HEK293 (cell line): ENCODE results near the gene FOXP1.
A peak's percentile ranks its signal among the peaks of the same experiment; 100 is the strongest.

Experiments
- CTCF ChIA-PET: fragments of 350-600 bp; formaldehyde crosslinking; extraction: SDS; loops from one replicate; lab custom pipeline; 2021; ENCODE audit warnings: antibody characterized with exemption; lab: Yijun Ruan, JAX
- POLR2A ChIA-PET: fragments of 300-600 bp; formaldehyde crosslinking; extraction: SDS; loops from one replicate; lab custom pipeline; 2020; ENCODE audit warnings: antibody characterized with exemption, inconsistent platforms; lab: Yijun Ruan, JAX
- H3K27ac ChIP-seq: fragments of 200-500 bp; sonication (Bioruptor generic); 2 replicates; pipeline ENCODE4 v1.5.1; 2014; ENCODE audit warnings: low read depth, low read length, control low read depth, inconsistent platforms; ENCODE audit errors: extremely low read depth
- H3K36me3 ChIP-seq, 2 experiments: fragments of 200-500 bp in 1 of 2; sonication (Bioruptor generic) in 1 of 2; 1 replicate in 1 of 2; 2 replicates in 1 of 2; pipeline ENCODE4 v1.5.1; 2014 to 2017; ENCODE audit warnings: inconsistent platforms in 2 of 2, low read length in 2 of 2; ENCODE audit not compliant: control insufficient read depth in 2 of 2, insufficient read depth in 1 of 2
- H3K4me1 ChIP-seq: fragments of 200-500 bp; sonication (Bioruptor generic); 2 replicates; pipeline ENCODE4 v1.5.1; 2014; ENCODE audit warnings: mild to moderate bottlenecking, low read length, inconsistent platforms; ENCODE audit not compliant: control insufficient read depth, insufficient read depth
- H3K4me3 ChIP-seq: 2 replicates; pipeline ENCODE4 v1.5.1; 2011; ENCODE audit warnings: low read depth, mild to moderate bottlenecking, control low read depth, low read length, moderate library complexity
- H3K9me3 ChIP-seq: fragments of 200-500 bp; sonication (Bioruptor generic); 2 replicates; pipeline ENCODE4 v1.5.1; 2014; ENCODE audit warnings: low read depth, low read length, inconsistent platforms; ENCODE audit not compliant: control insufficient read depth, insufficient read depth
- BCL11A ChIP-seq: fragments of 450-650 bp; formaldehyde crosslinking; IDR thresholded peaks from 2 replicates; pipeline ENCODE4 v1.5.1; 2016; ENCODE audit warnings: low read depth, missing biosample characterization, missing genetic modification characterization
- BCL11B ChIP-seq: fragments of 450-650 bp; formaldehyde crosslinking; IDR thresholded peaks from 2 replicates; pipeline ENCODE4 v1.5.1; 2016; ENCODE audit warnings: low read depth, missing biosample characterization, missing genetic modification characterization
- MYNN ChIP-seq: fragments of 450-650 bp; formaldehyde crosslinking; IDR thresholded peaks from 2 replicates; pipeline ENCODE4 v1.5.1; 2016; ENCODE audit warnings: missing biosample characterization, missing genetic modification characterization, borderline replicate concordance
- REPIN1 ChIP-seq: fragments of 450-650 bp; formaldehyde crosslinking; IDR thresholded peaks from 2 replicates; pipeline ENCODE4 v1.5.1; 2017; ENCODE audit warnings: missing biosample characterization, missing genetic modification characterization, low read depth
- SP2 ChIP-seq: fragments of 450-650 bp; formaldehyde crosslinking; IDR thresholded peaks from 2 replicates; pipeline ENCODE4 v1.5.1; 2016; ENCODE audit warnings: missing biosample characterization, missing genetic modification characterization
- SP7 ChIP-seq: fragments of 450-650 bp; formaldehyde crosslinking; IDR thresholded peaks from 2 replicates; pipeline ENCODE4 v1.5.1; 2016; ENCODE audit warnings: missing biosample characterization, missing genetic modification characterization
- TCF7L2 ChIP-seq: IDR thresholded peaks from 2 replicates; pipeline ENCODE4 v1.6.1; 2011; ENCODE audit warnings: low read depth, mild to moderate bottlenecking, inconsistent platforms, low read length, moderate library complexity, borderline replicate concordance
- ZNF24 ChIP-seq: fragments of 450-650 bp; formaldehyde crosslinking; IDR thresholded peaks from 2 replicates; pipeline ENCODE4 v1.5.1; 2016; ENCODE audit warnings: missing biosample characterization, missing genetic modification characterization
- ZNF404 ChIP-seq: fragments of 450-650 bp; formaldehyde crosslinking; IDR thresholded peaks from 2 replicates; pipeline ENCODE4 v1.5.1; 2017; ENCODE audit warnings: missing biosample characterization, missing genetic modification characterization
- ZNF558 ChIP-seq: fragments of 450-650 bp; formaldehyde crosslinking; IDR thresholded peaks from 2 replicates; pipeline ENCODE4 v1.5.1; 2016; ENCODE audit warnings: missing biosample characterization, missing genetic modification characterization
- ZNF560 ChIP-seq: fragments of 450-650 bp; formaldehyde crosslinking; IDR thresholded peaks from 2 replicates; pipeline ENCODE4 v1.5.1; 2017; ENCODE audit warnings: missing biosample characterization, missing genetic modification characterization, borderline replicate concordance
- ZNF629 ChIP-seq: fragments of 450-650 bp; formaldehyde crosslinking; IDR thresholded peaks from 2 replicates; pipeline ENCODE4 v1.5.1; 2017; ENCODE audit warnings: missing biosample characterization, missing genetic modification characterization
- ZNF660 ChIP-seq: fragments of 450-650 bp; IDR thresholded peaks from 2 replicates; pipeline ENCODE4 v1.5.1; 2018; ENCODE audit warnings: missing biosample characterization, mild to moderate bottlenecking, missing genetic modification characterization
- ZNF707 ChIP-seq: fragments of 450-650 bp; formaldehyde crosslinking; IDR thresholded peaks from 2 replicates; pipeline ENCODE4 v1.5.1; 2016; ENCODE audit warnings: missing biosample characterization, missing genetic modification characterization
- ZNF76 ChIP-seq: fragments of 450-650 bp; formaldehyde crosslinking; IDR thresholded peaks from 2 replicates; pipeline ENCODE4; 2016; ENCODE audit warnings: low read depth, missing biosample characterization, missing genetic modification characterization, borderline replicate concordance
- ZNF830 ChIP-seq: fragments of 450-650 bp; IDR thresholded peaks from 2 replicates; pipeline ENCODE4 v1.5.0; 2018; ENCODE audit warnings: missing biosample characterization, missing genetic modification characterization, low read depth, mild to moderate bottlenecking, moderate library complexity
- ZNF843 ChIP-seq: fragments of 450-650 bp; formaldehyde crosslinking; IDR thresholded peaks from 2 replicates; pipeline ENCODE4 v1.5.1; 2016; ENCODE audit warnings: missing biosample characterization, missing genetic modification characterization
- ZXDB ChIP-seq: fragments of 450-650 bp; formaldehyde crosslinking; IDR thresholded peaks from 2 replicates; pipeline ENCODE4 v1.5.1; 2016; ENCODE audit warnings: missing biosample characterization, missing genetic modification characterization
- TF ChIP-seq, protein P1 (sequence below): fragments of 450-650 bp; formaldehyde crosslinking; IDR thresholded peaks from 2 replicates; pipeline ENCODE4 v1.5.1; 2016; ENCODE audit warnings: missing biosample characterization, missing genetic modification characterization
- TF ChIP-seq, protein P2 (sequence below): fragments of 450-650 bp; formaldehyde crosslinking; IDR thresholded peaks from 2 replicates; pipeline ENCODE4 v1.5.1; 2016; ENCODE audit warnings: missing biosample characterization, missing genetic modification characterization
- TF ChIP-seq, protein P3 (sequence below): fragments of 450-650 bp; formaldehyde crosslinking; IDR thresholded peaks from 2 replicates; pipeline ENCODE4 v1.5.1; 2016; ENCODE audit warnings: missing biosample characterization, missing genetic modification characterization
- TF ChIP-seq, protein P4 (sequence below): fragments of 450-650 bp; formaldehyde crosslinking; IDR thresholded peaks from 2 replicates; pipeline ENCODE4 v1.5.1; 2017; ENCODE audit warnings: missing biosample characterization, missing genetic modification characterization
- TF ChIP-seq, protein P5 (sequence below): fragments of 450-650 bp; formaldehyde crosslinking; IDR thresholded peaks from 2 replicates; pipeline ENCODE4 v1.5.1; 2016; ENCODE audit warnings: missing biosample characterization, missing genetic modification characterization

Gene FOXP1

DNA sequence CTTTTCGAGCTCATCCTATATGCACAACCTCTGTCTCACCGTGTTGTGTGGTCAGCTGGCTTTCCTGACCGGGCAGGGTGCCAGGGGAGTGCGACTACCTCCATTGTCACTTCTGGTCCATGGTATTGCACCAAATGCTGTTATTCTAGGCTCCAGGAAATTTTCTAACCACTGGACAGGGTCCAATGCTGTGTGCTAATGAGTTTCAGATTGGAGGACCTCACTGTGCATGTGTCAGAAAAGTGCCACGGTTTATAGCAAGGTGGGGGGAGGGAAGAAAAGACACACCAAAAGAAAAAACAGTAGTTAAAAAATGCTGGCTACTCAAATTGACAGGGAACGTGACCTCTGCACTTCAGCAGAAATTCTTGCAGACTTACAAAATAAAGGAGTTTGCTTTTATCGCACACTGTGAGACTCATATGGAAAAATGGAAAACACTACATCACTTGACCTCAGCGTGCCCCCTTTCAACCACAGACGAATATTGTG is 480.1 kb downstream of the FOXP1 start (continued):
- TF ChIP-seq, protein P1, sequence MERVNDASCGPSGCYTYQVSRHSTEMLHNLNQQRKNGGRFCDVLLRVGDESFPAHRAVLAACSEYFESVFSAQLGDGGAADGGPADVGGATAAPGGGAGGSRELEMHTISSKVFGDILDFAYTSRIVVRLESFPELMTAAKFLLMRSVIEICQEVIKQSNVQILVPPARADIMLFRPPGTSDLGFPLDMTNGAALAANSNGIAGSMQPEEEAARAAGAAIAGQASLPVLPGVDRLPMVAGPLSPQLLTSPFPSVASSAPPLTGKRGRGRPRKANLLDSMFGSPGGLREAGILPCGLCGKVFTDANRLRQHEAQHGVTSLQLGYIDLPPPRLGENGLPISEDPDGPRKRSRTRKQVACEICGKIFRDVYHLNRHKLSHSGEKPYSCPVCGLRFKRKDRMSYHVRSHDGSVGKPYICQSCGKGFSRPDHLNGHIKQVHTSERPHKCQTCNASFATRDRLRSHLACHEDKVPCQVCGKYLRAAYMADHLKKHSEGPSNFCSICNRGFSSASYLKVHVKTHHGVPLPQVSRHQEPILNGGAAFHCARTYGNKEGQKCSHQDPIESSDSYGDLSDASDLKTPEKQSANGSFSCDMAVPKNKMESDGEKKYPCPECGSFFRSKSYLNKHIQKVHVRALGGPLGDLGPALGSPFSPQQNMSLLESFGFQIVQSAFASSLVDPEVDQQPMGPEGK (tag by site-specific recombination) = no peak
- TF ChIP-seq, protein P2, sequence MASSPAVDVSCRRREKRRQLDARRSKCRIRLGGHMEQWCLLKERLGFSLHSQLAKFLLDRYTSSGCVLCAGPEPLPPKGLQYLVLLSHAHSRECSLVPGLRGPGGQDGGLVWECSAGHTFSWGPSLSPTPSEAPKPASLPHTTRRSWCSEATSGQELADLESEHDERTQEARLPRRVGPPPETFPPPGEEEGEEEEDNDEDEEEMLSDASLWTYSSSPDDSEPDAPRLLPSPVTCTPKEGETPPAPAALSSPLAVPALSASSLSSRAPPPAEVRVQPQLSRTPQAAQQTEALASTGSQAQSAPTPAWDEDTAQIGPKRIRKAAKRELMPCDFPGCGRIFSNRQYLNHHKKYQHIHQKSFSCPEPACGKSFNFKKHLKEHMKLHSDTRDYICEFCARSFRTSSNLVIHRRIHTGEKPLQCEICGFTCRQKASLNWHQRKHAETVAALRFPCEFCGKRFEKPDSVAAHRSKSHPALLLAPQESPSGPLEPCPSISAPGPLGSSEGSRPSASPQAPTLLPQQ = 0 out of 2 replicates have a peak, but pooled peaks have one; percentile 12
- TF ChIP-seq ZNF843 (peak; percentile 63), ZNF558 (tag by site-specific recombination) (no peak), ZNF76 (tag by site-specific recombination) (no peak), ZNF629 (tag by site-specific recombination) (peak; percentile 67; the same call in 1 of the 2 replicates), ZNF560 (no peak), ZNF404 (tag by site-specific recombination) (no peak)
- TF ChIP-seq, protein P3, sequence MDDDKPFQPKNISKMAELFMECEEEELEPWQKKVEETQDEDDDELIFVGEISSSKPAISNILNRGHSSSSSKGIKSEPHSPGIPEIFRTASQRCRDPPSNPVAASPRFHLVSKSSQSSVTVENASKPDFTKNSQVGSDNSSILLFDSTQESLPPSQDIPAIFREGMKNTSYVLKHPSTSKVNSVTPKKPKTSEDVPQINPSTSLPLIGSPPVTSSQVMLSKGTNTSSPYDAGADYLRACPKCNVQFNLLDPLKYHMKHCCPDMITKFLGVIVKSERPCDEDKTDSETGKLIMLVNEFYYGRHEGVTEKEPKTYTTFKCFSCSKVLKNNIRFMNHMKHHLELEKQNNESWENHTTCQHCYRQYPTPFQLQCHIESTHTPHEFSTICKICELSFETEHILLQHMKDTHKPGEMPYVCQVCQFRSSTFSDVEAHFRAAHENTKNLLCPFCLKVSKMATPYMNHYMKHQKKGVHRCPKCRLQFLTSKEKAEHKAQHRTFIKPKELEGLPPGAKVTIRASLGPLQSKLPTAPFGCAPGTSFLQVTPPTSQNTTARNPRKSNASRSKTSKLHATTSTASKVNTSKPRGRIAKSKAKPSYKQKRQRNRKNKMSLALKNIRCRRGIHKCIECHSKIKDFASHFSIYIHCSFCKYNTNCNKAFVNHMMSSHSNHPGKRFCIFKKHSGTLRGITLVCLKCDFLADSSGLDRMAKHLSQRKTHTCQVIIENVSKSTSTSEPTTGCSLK = no peak

DNA sequence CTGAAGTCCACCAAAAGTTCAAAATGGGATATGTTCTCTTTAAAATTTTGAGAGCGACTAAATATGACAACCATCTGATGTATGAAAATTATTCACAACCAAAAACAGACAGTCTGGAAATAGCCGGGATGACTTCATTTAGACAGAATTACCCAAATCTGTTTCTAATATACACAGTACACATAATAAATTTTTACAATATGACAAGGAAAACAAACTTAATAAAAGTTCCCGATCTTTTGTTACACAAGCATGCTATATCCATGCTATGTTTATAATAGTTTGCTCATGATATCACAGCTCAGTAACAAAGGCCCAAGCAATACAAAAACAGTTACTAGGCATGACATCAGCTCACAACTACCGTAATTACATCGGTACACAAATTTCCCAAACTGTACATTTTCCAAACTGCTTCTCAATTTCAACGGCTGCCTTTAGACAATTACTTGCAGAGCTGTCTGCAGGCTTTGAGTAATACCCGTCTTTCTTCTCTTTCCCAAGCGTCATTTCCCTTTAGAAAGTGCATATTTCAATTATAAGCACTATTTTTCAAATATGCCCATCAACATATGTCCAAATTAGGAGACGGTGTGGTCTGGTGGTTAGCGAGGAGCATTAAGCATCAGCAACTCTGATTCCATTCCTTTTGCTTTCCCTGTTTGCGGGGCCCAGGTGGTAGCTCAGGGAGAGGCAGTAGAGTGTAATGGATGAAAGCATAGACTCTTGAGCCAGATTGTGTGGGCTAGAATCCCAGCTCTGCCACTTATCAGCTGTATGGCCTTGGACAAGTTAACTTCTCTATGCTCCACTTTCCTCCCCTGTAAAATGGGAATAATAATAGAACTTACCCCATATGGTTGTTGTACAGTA is 481.2 kb downstream of the FOXP1 start:
- Histone ChIP-seq H3K36me3 (no peaks in the 10 kb centered on the region), H3K9me3 (no peaks in the 10 kb centered on the region), H3K4me1 (peaks cover 7% of the 10 kb centered on the region; the same call in 1 of the 2 replicates), H3K4me3 (no peak overlapping the region), H3K27ac (peak overlapping the region; percentile 6; the same call in 1 of the 2 replicates)
- ChIA-PET CTCF (interaction anchor here (0.7 to 1.1 kb wide), 3 partner anchors 10 to 87 kb away, joined by 3 to 4 read pairs (median 4); no protein-coding TSS in a partner anchor), POLR2A (interaction anchor here (0.7 to 1.8 kb wide), 4 partner anchors 38 to 446 kb away, joined by 3 to 6 read pairs (median 4); no protein-coding TSS in a partner anchor)
- TF ChIP-seq ZNF24 (tag by site-specific recombination) = peak; percentile 92
- TF ChIP-seq SP7 (tag by site-specific recombination) = peak; percentile 96
- TF ChIP-seq SP2 (tag by site-specific recombination) = peak; percentile 27; the same call in 1 of the 2 replicates
- TF ChIP-seq, protein P4, sequence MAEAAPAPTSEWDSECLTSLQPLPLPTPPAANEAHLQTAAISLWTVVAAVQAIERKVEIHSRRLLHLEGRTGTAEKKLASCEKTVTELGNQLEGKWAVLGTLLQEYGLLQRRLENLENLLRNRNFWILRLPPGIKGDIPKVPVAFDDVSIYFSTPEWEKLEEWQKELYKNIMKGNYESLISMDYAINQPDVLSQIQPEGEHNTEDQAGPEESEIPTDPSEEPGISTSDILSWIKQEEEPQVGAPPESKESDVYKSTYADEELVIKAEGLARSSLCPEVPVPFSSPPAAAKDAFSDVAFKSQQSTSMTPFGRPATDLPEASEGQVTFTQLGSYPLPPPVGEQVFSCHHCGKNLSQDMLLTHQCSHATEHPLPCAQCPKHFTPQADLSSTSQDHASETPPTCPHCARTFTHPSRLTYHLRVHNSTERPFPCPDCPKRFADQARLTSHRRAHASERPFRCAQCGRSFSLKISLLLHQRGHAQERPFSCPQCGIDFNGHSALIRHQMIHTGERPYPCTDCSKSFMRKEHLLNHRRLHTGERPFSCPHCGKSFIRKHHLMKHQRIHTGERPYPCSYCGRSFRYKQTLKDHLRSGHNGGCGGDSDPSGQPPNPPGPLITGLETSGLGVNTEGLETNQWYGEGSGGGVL (tag by site-specific recombination) = 0 out of 2 replicates have a peak, but pooled peaks have one; percentile 30
- no peak for TF ChIP-seq TCF7L2
- TF ChIP-seq, protein P5, sequence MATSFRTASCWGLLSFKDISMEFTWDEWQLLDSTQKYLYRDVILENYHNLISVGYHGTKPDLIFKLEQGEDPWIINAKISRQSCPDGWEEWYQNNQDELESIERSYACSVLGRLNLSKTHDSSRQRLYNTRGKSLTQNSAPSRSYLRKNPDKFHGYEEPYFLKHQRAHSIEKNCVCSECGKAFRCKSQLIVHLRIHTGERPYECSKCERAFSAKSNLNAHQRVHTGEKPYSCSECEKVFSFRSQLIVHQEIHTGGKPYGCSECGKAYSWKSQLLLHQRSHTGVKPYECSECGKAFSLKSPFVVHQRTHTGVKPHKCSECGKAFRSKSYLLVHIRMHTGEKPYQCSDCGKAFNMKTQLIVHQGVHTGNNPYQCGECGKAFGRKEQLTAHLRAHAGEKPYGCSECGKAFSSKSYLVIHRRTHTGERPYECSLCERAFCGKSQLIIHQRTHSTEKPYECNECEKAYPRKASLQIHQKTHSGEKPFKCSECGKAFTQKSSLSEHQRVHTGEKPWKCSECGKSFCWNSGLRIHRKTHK = no peak
- no peak for TF ChIP-seq BCL11B (tag by site-specific recombination)
- peak; percentile 78; the same call in 1 of the 2 replicates for TF ChIP-seq ZNF660
- TF ChIP-seq MYNN (tag by site-specific recombination) = peak; percentile 77; the same call in 1 of the 2 replicates
- no peak for TF ChIP-seq ZNF76 (tag by site-specific recombination)
- TF ChIP-seq ZNF830 (tag by site-specific recombination) = no peak
- TF ChIP-seq REPIN1 = no peak
- TF ChIP-seq ZNF707 (tag by site-specific recombination) = no peak
- TF ChIP-seq BCL11A (tag by site-specific recombination) = peak; percentile 91
- TF ChIP-seq, protein P2 = peak; percentile 81
- peak; percentile 70 for TF ChIP-seq ZXDB (tag by site-specific recombination)
